ENCODE results near the gene FLOT1. TPM values are rescaled to one million over a fixed set of nuclear protein-coding genes. Genes with fewer than 3 reads are reported as not detected.
A peak's percentile ranks its signal among the peaks of the same experiment; 100 is the strongest.

The FLOT1 gene
- total and polyA plus RNA-seq, 9 of the 15 experiments (the other 6 are each of a cell fraction or from before 2014, with no cell fraction given), result 11.7 to 149 (median 118) TPM

DNA sequence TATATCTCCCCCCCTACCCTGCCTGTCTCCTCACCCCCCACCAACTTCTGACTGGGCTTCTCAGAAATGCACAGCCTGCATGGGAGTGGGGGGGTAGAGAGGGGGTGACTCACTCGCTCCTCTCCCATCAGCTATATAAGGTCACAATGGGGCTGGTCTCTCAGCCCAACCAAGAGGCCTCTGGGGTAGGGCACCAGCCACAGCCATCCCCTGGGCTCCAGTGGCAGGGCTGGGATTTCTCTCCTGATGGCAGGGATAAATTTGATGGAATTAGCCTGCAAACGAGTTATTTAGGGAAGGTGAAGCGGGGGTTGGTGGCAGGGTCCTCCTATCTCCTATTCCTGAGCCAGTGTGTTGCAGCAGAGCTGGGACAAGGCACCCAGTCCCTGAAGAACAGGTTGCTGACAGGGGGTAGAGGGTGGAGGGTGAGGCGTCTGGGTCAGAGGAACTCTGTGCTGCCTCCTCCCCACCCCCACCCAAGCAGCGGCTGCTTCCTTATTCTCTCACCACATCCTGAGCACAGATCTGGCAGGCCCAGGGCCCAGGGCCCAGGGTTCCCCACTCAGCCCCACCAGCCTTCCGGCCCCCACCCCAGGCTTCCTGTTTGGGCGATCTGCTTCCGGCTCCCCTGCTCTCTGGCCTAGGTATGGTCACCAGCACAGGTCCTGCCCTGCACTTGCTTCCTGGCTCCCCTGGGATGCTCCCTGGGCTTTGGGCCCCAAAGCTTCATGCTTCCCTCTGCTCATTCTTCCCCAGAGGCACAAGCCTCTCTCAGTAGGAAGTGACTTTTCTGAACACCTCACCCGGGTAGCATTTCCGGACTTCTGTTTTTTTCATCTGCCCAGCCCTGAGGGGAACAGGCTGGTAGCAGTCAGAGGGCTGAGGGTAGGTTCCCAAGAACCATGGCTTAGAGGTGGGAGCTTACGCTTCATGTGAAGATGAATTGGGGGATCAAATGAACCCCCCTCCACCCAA, 60.1 kb downstream of the FLOT1 start (continued):
- TF ChIP-seq RBM14 (IDR thresholded peaks at IDR 0.05; ENCODE audit: borderline replicate concordance, insufficient read depth, low read depth, low read length) (no peak), FOXJ3 (CRISPR knock-in tag; IDR thresholded peaks at IDR 0.05) (no peak), RFX1 (IDR thresholded peaks at IDR 0.05) (no peak), ZNF830 (CRISPR knock-in tag; IDR thresholded peaks at IDR 0.05) (no peak), MCM7 (IDR thresholded peaks at IDR 0.05) (no peak), MYBL2 (IDR thresholded peaks at IDR 0.05; ENCODE audit: low read depth) (no peak), MYBL2 (CRISPR knock-in tag; IDR thresholded peaks at IDR 0.05; ENCODE audit: borderline replicate concordance) (no peak), ZNF740 (CRISPR knock-in tag; IDR thresholded peaks at IDR 0.05) (peak; percentile 100), ZNF740 (tag; IDR thresholded peaks at IDR 0.05) (peak in 1 of 2 experiments; percentile 99; a peak in 2 of 4 replicates), ZC3H11A (IDR thresholded peaks at IDR 0.05; ENCODE audit: low read depth, low read length) (peak; percentile 22; the same call in 1 of the 2 replicates), GATAD2A (IDR thresholded peaks at IDR 0.05) (no peak; the same call in 1 of the 2 replicates), PHB2 (IDR thresholded peaks at IDR 0.05; ENCODE audit: low read depth) (no peak), NELFE (IDR thresholded peaks at IDR 0.05; ENCODE audit: insufficient read depth, insufficient read length) (no peak), GABPA (tag; conservative IDR thresholded peaks at IDR 0.05; ENCODE audit: low read depth) (peak; percentile 96), NR2C2 (CRISPR knock-in tag; IDR thresholded peaks at IDR 0.05) (0 out of 2 replicates have a peak, but pooled peaks have one; percentile 56), NR2C2 (tag; IDR thresholded peaks at IDR 0.05) (peak; percentile 91), EZH2 (IDR thresholded peaks at IDR 0.05; ENCODE audit: borderline replicate concordance, low read depth, low read length) (no peak), CC2D1A (IDR thresholded peaks at IDR 0.05) (no peak; the same call in 1 of the 2 replicates), ARHGAP35 (IDR thresholded peaks at IDR 0.05; ENCODE audit: partially characterized antibody) (no peak), MBD2 (IDR thresholded peaks at IDR 0.05; ENCODE audit: borderline replicate concordance, low read depth) (no peak; the same call in 1 of the 2 replicates), YY1 (IDR thresholded peaks at IDR 0.05; ENCODE audit: borderline replicate concordance in 1 of 3, control insufficient read depth in 1 of 3, extremely low read depth in 1 of 3, insufficient read depth in 3 of 3, insufficient read length in 1 of 3, insufficient replicate concordance in 2 of 3, low read depth in 1 of 3, low read length in 2 of 3) (peak in 2 of 3 experiments; percentile 57 to 76)
- TF ChIP-seq, protein P1, sequence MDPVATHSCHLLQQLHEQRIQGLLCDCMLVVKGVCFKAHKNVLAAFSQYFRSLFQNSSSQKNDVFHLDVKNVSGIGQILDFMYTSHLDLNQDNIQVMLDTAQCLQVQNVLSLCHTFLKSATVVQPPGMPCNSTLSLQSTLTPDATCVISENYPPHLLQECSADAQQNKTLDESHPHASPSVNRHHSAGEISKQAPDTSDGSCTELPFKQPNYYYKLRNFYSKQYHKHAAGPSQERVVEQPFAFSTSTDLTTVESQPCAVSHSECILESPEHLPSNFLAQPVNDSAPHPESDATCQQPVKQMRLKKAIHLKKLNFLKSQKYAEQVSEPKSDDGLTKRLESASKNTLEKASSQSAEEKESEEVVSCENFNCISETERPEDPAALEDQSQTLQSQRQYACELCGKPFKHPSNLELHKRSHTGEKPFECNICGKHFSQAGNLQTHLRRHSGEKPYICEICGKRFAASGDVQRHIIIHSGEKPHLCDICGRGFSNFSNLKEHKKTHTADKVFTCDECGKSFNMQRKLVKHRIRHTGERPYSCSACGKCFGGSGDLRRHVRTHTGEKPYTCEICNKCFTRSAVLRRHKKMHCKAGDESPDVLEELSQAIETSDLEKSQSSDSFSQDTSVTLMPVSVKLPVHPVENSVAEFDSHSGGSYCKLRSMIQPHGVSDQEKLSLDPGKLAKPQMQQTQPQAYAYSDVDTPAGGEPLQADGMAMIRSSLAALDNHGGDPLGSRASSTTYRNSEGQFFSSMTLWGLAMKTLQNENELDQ (CRISPR knock-in tag; IDR thresholded peaks at IDR 0.05; ENCODE audit: borderline replicate concordance), result no peak
- TF ChIP-seq, protein P2, sequence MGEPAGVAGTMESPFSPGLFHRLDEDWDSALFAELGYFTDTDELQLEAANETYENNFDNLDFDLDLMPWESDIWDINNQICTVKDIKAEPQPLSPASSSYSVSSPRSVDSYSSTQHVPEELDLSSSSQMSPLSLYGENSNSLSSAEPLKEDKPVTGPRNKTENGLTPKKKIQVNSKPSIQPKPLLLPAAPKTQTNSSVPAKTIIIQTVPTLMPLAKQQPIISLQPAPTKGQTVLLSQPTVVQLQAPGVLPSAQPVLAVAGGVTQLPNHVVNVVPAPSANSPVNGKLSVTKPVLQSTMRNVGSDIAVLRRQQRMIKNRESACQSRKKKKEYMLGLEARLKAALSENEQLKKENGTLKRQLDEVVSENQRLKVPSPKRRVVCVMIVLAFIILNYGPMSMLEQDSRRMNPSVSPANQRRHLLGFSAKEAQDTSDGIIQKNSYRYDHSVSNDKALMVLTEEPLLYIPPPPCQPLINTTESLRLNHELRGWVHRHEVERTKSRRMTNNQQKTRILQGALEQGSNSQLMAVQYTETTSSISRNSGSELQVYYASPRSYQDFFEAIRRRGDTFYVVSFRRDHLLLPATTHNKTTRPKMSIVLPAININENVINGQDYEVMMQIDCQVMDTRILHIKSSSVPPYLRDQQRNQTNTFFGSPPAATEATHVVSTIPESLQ (CRISPR knock-in tag; IDR thresholded peaks at IDR 0.05), result no peak
